HG03064 (cell line): ENCODE measurements around the gene ERP44.

Experiments used
- ATAC-seq: cut with Tn5 transposase; IDR thresholded peaks from one replicate; pipeline ENCODE4 v1.9.1; 2021; ENCODE audit warnings: low read depth; ENCODE audit not compliant: unreplicated experiment

The ERP44 gene

GRCh38 chr9:99955606-99956005, 143.2 kb downstream of the ERP44 start:
- no peak for ATAC-seq

- ATAC-seq: no peak
Observed at GRCh38 chr9:99954819-99955218, 144.0 kb downstream of the ERP44 start.

- ATAC-seq: no peak
Observed at GRCh38 chr9:99953861-99954507, 144.8 kb downstream of the ERP44 start.

- ATAC-seq: no peak
Observed at GRCh38 chr9:99948896-99949295, 149.9 kb downstream of the ERP44 start.

- no peak for ATAC-seq
Observed at GRCh38 chr9:99948482-99948881, 150.3 kb downstream of the ERP44 start.

- ATAC-seq: no peak
Observed at GRCh38 chr9:99947395-99947794, 151.4 kb downstream of the ERP44 start.

GRCh38 chr9:99936947-99937587, 161.7 kb downstream of the ERP44 start:
- ATAC-seq: no peak

- ATAC-seq: no peak
Observed at GRCh38 chr9:99931155-99931840, 167.5 kb downstream of the ERP44 start.

- ATAC-seq: no peak
Observed at GRCh38 chr9:99929652-99930051, 169.1 kb downstream of the ERP44 start.
